HG03442 (cell line): ENCODE data around the gene ANKS1B.
"Not testable (repeated sequence)": the region's sequence is repeated elsewhere in the genome, so short reads cannot be mapped to it uniquely, and the experiment has no call there.

Experiments used
- ATAC-seq: cut with Tn5 transposase; IDR thresholded peaks from one replicate; pipeline ENCODE4 v1.9.1; 2021; ENCODE audit warnings: mild to moderate bottlenecking, moderate library complexity; ENCODE audit not compliant: unreplicated experiment

Gene ANKS1B

DNA sequence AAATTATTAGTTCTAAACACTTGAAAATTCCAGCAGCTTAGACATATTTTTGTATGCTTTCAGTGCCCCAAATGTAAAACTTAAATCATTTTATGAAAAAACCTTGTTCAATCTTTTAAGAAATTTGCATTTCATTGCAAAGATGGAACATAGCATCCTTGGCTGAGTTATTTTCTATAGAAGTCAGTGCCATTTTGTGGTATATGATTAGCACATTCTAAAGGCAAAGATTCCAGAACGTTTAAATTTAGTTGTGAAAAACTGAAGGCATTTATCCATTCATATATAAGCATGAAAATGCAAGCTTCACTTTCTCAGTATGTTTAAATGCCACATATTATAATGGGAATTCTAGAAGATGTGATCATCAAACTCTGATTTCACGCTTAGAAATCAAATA is 1007.5 kb downstream of the ANKS1B start:
- ATAC-seq, result no peak

- no peak for ATAC-seq
Measured at GRCh38 chr12:98974767-98975381, 1009.9 kb downstream of the ANKS1B start.

DNA sequence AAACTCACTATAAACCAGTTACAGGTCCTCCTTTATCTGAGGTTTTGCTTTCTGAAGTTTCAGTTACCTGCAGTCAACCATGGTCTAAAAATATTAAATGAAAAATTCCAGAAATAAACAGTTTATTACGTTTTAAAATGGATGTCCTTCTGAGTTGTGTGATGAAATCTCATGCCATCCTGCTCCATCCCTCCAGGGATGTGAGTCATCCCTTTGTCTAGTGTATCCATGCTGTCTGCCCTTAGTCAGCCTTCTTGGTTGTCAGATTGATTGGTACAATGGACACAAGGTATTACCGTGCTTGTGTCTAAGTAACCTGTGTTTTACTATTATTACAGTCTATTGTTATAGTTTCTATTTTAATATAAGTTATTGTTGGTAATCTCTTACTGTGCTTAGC is 1011.3 kb downstream of the ANKS1B start:
- ATAC-seq, result no peak

DNA sequence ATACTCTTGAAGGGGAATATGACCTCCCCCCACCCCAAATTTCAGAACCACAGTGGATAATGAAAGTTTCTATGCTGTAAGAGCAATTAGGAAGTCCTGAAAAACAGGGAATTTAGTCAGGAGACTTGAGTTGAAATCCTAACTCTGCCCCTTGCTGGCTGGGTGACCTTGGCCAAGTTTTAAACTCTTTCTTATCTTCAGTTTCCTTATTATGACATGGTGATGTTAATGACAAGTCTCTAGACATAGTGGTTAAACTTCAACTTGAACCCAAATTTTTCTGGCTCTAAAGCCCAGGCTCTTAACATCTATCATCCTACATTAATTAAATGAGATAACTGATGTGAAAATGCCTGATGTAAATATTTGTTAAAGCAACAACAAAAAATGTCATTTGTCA is 1013.8 kb downstream of the ANKS1B start:
- no peak for ATAC-seq

GRCh38 chr12:98970210-98970609 is 1014.5 kb downstream of the ANKS1B start:
- ATAC-seq, result no peak

DNA sequence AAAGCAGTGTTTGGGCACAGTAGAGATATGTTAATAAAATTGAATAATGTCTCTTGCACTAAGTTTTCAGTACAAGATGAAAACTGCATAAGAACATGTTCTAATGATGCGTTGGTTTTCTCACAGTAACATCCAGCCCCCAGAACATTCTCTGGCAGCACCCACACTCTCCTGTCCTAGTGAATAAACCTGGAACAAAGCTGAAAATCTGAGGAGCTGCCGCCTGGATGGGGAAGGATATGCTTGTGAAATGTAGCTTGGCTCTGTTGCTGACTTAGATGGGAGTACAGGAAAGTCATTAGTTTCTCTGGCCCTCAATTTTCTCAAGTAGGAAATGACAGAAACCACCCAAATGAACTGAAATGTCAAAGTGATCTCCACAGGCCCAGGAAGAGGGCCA is 1015.8 kb downstream of the ANKS1B start:
- ATAC-seq, result no peak

DNA sequence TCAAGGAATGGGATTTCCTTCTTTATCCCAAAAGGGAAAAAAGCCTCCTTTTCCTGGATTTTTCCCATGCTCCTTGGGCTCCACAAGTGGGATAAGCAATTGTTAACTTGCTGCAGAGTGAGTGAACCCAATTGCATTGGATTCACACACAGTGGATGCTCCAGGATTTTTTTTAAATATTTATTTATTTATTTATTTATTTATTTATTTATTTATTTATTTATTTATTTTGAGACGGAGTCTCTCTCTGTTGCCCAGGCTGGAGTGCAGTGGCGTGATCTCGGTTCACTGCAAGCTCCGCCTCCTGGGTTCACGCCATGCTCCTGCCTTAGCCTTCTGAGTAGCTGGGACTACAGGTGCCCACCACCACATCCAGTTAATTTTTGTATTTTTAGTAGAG is 1027.6 kb downstream of the ANKS1B start:
- not testable (repeated sequence) for ATAC-seq

DNA sequence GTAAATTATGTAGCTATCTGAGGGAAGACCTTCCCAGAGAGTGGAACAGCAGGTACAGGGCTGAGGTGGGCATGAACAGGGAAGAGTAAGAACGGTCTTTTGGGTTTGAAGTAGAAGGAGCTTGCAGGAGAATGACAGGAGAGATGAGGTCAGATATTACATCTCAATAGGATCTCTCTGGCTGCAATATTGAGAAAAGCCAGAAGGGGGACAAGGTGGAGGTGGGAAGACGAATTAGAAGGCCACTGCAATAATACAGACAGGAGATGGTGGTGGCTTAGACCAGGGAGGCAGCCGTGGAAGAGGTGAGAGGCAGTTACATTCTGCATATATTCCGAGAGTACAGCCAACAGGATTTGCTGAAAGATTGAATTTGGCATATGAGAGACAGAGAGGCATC is 1029.5 kb downstream of the ANKS1B start:
- peak; percentile 92 for ATAC-seq

- no peak for ATAC-seq
Measured at GRCh38 chr12:98954506-98954905, 1030.2 kb downstream of the ANKS1B start.

DNA sequence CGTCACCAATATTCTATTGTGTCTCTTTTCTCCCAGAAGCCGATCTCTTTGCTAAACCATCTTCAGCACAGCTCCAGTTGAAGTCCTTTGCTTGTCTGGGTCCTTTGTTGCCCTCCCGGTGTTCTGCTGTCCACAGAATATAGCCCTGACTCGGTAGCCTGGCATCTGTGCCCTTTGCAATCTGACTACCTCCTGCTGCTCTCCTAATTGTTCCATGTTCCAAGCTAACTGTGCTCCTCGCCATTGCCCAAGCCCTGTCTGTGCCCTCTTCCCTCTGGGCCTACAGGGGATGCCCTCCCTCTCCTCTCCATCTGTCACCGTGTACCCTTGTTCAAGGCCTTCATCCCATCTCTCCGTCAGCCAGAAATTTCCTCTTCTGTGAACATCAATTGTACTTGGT is 1033.3 kb downstream of the ANKS1B start:
- ATAC-seq, result no peak

DNA sequence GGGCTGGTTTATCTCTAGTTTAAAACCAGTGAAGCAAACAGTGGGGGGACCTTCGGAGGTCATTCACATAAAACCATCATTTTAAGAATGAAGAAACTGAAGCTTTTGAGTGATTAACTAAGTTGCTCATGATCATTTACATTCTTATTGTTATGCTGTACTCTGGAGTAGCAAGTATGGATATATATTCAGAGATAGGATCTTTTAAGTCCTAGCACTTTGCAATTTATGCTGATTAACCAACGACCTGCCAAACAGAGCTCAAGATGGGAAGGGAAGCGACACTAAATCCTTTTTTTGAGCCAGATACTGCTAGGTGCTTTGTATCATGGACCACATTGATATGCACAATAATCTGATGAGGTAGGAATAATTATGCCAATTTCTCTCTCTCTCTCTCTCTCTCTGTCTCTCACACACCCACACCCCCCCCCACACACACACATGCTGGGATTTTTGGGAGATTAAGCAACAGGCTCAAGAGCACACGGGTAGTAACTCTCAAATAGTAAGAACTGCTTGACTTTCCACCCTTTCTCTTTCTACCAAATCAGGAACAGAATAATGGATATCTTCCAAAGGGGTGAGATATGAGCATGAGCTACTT is 1036.3 kb downstream of the ANKS1B start:
- no peak for ATAC-seq

- no peak for ATAC-seq
Measured at GRCh38 chr12:98945864-98946263, 1038.9 kb downstream of the ANKS1B start.

DNA sequence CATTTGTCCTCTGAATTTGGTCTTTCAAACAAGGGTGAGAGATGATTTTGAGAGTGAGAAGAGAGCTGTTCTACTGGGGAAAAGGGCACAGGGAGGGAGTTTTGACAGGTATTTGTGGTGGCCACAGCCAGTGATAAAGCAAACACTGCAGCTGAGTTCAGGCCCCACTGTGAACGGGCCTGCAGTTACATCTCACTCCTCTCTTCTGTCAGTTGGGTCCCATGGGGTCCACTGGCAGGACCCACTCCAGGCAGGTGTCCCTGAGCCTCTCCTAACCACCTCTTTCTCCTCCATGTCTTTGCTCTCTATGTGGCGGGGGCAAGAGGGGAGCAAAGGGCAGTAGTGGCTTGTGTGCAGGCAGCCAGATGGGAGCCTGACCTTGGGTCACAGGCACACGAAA is 1044.8 kb downstream of the ANKS1B start:
- ATAC-seq, result no peak

- ATAC-seq, result no peak
Measured at GRCh38 chr12:98939350-98939749, 1045.4 kb downstream of the ANKS1B start.

- ATAC-seq, result no peak
Measured at GRCh38 chr12:98935847-98936246, 1048.9 kb downstream of the ANKS1B start.

DNA sequence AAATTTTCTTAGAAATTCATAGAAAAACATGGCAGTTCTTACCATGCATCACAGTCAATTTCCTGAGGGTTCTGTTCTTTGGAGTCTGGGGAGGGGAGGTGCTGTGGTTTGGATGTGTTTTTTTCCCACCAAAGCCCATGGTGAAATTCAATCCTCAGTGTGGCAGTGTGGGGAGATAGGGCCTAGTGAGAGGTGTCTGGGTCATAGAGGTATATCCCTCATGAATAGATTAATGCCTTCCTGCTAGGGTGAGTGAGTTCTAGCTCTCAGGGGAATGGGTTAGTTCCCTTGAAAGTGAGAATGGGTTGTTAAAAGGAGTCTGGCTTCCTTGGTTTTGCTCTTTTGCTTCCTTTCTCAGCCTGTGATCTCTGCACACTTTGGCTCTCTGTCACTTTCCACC is 1061.9 kb downstream of the ANKS1B start:
- ATAC-seq, result no peak

DNA sequence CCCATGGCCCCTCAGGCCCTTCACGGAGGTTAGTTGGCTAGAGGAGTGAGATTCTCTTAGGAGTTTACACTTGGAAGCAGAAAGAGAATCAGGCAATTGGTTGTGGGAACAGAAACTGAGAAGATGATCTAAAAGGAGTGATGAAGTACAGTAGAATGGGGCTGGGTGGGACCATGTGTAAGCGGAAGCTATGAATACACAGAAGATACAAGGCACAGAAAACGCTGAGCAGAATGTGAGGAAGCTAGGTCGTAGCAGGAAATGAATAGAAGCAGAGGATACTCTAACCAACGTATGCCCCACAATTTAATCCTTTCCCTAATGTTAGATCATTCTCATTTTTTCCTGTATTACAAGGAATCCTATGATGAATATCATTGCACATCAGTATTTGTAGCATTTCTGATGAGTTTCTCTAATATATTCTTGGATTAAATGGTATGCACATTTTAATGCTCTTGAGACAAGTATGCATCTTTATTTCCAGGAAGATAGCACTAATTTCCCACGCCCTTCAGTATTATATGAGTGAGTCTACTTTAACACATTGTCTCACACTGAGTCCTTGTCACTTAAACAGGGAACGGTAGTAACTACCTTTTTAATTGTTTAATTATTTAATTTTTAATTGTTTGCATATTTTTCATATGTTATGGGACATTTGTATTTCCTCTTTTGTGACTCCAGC is 1066.4 kb downstream of the ANKS1B start:
- ATAC-seq, result no peak

DNA sequence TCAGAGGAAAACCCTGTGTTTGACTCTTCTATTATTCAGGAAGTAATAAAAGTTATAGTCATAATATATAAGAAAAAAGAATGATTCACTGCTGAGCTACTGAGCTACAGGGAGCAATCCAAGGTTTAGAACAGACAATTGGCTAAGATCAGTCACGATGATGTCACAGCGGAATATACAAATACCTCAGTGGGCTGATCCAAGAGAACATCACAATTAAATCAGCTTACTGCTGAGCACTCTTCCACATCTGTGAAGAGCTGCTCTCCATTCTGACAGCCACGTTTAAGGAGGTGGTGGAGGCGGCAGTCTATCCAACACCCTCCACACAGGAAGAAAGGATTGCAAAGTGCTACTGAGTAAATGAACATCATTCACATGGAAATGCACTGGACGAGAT is 1068.6 kb downstream of the ANKS1B start:
- ATAC-seq, result no peak

DNA sequence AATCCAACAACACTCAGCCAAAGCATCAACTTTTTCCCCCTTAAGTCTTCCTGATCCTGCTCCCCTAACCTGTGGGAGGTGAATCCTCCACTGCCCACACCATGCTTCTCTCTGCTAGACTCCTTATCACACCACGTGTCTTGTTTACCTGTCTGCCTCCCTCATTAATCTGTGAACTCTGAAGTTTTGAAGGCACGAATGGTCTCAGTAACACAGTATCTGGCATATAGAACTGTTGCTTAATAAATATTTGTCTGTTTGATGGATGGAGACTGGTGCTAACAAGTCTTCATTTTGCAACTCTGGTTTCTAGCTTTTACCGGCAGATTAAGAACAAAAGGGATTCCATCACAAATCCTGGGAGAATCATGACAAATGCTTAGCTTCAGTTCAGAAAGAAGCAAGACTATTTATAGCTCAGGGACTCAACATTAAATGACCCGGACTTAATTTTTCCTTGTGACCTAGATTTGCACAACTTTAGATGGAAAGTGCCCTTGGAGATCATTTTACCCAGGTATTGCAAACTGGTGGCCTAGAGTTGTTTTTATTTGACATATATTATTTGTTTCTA is 1072.2 kb downstream of the ANKS1B start:
- ATAC-seq, result no peak

DNA sequence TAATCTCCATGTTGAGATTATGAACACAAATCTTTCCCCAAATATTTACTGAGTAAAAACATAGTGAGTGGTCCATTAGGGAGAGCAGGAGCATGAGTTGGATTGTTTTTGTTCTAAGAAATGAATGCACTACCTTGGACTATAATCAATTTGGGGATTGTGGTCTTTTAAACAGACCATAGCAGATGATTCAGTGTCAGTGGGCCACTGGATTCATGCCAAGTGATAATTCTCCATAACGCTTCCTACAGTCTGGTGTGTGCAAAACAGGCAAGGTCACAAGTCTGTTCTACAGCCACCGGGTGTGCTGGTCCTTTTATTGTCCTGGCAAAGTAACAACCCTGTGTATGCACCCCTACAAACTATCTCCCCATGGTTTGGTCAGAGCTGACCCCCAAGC is 1073.3 kb downstream of the ANKS1B start:
- ATAC-seq, result no peak

DNA sequence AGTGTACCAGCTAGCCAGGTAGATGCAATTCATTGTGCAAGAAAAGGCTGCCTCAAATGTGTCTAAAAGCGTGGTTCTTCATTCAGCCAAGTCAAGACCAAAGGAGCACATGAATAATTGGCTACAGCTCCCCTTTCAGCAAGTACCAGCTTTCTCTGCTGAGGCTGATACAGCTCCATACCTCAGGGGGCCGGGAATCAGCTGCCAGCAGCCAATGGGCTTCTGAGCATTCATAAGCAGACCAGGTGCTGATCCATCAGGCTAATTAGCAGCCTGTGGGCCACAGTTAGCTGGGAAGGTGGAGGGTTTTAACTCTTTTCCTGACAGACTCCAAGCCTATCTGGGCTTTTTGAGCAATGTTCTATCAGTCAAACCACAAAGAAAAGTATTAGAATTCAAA is 1075.0 kb downstream of the ANKS1B start:
- ATAC-seq, result no peak

DNA sequence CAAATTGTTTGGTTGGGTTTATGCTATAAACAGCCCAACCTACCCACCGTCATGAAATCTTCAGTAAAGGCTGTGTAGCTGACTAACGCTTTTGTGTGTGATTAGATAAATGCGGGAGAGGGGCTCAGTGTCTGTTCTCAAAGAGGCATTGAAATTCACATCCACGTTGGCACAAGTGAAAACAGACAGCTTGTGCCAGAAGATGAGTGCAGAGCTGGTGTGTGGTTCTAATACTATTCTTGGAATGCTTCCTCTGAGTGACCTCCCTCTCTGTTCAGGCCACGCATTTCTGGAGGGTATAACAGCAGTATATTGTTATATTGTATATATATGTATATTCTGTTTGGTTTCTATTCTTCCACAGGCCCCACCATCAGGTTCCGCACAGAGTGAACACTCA is 1075.9 kb downstream of the ANKS1B start:
- no peak for ATAC-seq
